Measurements from ENCODE around the gene SMARCA4. TPM values are rescaled to one million over a fixed set of nuclear protein-coding genes. Genes with fewer than 3 reads are reported as not detected.
A peak's percentile ranks its signal among the peaks of the same experiment; 100 is the strongest.
"Not testable (repeated sequence)": the region's sequence is repeated elsewhere in the genome, so short reads cannot be mapped to it uniquely, and the experiment has no call there.

SMARCA4 gene
- total RNA-seq, 4 donors from 2014 or later, result 42.4 to 89.9 (median 57.8) TPM

GRCh38 chr19:10935371-10936059 lies 25.3 kb upstream of the SMARCA4 start:
- ATAC-seq (ENCODE audit: low FRiP score), result no peak
- no peak for TF ChIP-seq CTCF (IDR thresholded peaks at IDR 0.05)
- no peak for DNase-seq (ENCODE audit: low spot score)

GRCh38 chr19:10936661-10937084 lies 24.2 kb upstream of the SMARCA4 start:
- TF ChIP-seq CTCF (IDR thresholded peaks at IDR 0.05), result no peak
- DNase-seq (ENCODE audit: low spot score), result no peak

GRCh38 chr19:10941649-10942048 lies 19.2 kb upstream of the SMARCA4 start:
- ATAC-seq (ENCODE audit: low FRiP score); DNase-seq (ENCODE audit: low spot score): not testable (repeated sequence)

More at GRCh38 chr19:10936661-10937084, 24.2 kb upstream of the SMARCA4 start:
- ATAC-seq (ENCODE audit: low FRiP score), result peak; percentile 76

GRCh38 chr19:10943412-10943811 lies 17.4 kb upstream of the SMARCA4 start:
- ATAC-seq (ENCODE audit: low FRiP score), result not testable (repeated sequence)

GRCh38 chr19:10945264-10945663 lies 15.6 kb upstream of the SMARCA4 start:
- no peak for ATAC-seq (ENCODE audit: low FRiP score)
- TF ChIP-seq CTCF (IDR thresholded peaks at IDR 0.05), result no peak
- DNase-seq (ENCODE audit: low spot score), result no peak

More at GRCh38 chr19:10943412-10943811, 17.4 kb upstream of the SMARCA4 start:
- DNase-seq (ENCODE audit: low spot score), result not testable (repeated sequence)

- DNase-seq (ENCODE audit: low spot score) (no peak), ATAC-seq (ENCODE audit: low FRiP score) (peak; percentile 81)
- no peak for TF ChIP-seq CTCF (IDR thresholded peaks at IDR 0.05)
Observed at GRCh38 chr19:10946958-10947657, 13.7 kb upstream of the SMARCA4 start.

GRCh38 chr19:10952809-10953208 lies 8.0 kb upstream of the SMARCA4 start:
- no peak for ATAC-seq (ENCODE audit: low FRiP score)
- TF ChIP-seq CTCF (IDR thresholded peaks at IDR 0.05), result no peak

GRCh38 chr19:10959277-10959968 lies 1.4 kb upstream of the SMARCA4 start:
- ATAC-seq (ENCODE audit: low FRiP score); DNase-seq (ENCODE audit: low spot score): not testable (repeated sequence)

More at GRCh38 chr19:10952809-10953208, 8.0 kb upstream of the SMARCA4 start:
- no peak for DNase-seq (ENCODE audit: low spot score)

Data from omental fat pad (tissue), 4 donors.